Measurements from ENCODE around the gene RBM4.

Gene RBM4

GRCh38 chr11:66593650-66594049 lies 44.9 kb upstream of the RBM4 start:
- Histone ChIP-seq H3K9me3 (ENCODE audit: insufficient read depth, low read depth, low read length) (no peaks in the 10 kb centered on the region), H4K20me1 (ENCODE audit: insufficient read depth, low read length, poor library complexity, severe bottlenecking) (no peaks in the 10 kb centered on the region), H3K4me3 (ENCODE audit: low read length, poor library complexity, severe bottlenecking) (peak overlapping the region; percentile 99), H3K4me1 (ENCODE audit: insufficient read depth, low read length, poor library complexity, severe bottlenecking) (peaks cover 14% of the 10 kb centered on the region), H3K27me3 (ENCODE audit: insufficient read depth, low read length, poor library complexity, severe bottlenecking) (no peaks in the 10 kb centered on the region), H3F3A (ENCODE audit: low read depth) (no peaks in the 10 kb centered on the region), H3K9ac (ENCODE audit: low read depth, low read length, poor library complexity, severe bottlenecking) (peak overlapping the region; percentile 90), H2AFZ (ENCODE audit: low read length) (peak overlapping the region; percentile 98; the same call in 1 of the 2 replicates), H3K79me2 (ENCODE audit: insufficient read depth, low read length) (peaks cover 10% of the 10 kb centered on the region; the same call in 1 of the 2 replicates), H3K4me2 (ENCODE audit: low read depth, low read length, poor library complexity, severe bottlenecking) (peak overlapping the region; percentile 96), H3K36me3 (ENCODE audit: insufficient read depth, low read length) (no peaks in the 10 kb centered on the region), H3K9me2 (replicated peaks; ENCODE audit: low read depth, low read length) (no peaks in the 10 kb centered on the region)
- TF ChIP-seq, protein P1, sequence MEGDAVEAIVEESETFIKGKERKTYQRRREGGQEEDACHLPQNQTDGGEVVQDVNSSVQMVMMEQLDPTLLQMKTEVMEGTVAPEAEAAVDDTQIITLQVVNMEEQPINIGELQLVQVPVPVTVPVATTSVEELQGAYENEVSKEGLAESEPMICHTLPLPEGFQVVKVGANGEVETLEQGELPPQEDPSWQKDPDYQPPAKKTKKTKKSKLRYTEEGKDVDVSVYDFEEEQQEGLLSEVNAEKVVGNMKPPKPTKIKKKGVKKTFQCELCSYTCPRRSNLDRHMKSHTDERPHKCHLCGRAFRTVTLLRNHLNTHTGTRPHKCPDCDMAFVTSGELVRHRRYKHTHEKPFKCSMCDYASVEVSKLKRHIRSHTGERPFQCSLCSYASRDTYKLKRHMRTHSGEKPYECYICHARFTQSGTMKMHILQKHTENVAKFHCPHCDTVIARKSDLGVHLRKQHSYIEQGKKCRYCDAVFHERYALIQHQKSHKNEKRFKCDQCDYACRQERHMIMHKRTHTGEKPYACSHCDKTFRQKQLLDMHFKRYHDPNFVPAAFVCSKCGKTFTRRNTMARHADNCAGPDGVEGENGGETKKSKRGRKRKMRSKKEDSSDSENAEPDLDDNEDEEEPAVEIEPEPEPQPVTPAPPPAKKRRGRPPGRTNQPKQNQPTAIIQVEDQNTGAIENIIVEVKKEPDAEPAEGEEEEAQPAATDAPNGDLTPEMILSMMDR (conservative IDR thresholded peaks at IDR 0.05; ENCODE audit: low read length), result no peak
- TF ChIP-seq EZH2phosphoT487 (IDR thresholded peaks at IDR 0.05; ENCODE audit: borderline replicate concordance), result no peak

- Histone ChIP-seq H3K79me2 (ENCODE audit: insufficient read depth, low read length) (peaks cover 10% of the 10 kb centered on the region; the same call in 1 of the 2 replicates), H2AFZ (ENCODE audit: low read length) (no peak overlapping the region), H3K9me3 (ENCODE audit: insufficient read depth, low read depth, low read length) (no peaks in the 10 kb centered on the region), H3K9me2 (replicated peaks; ENCODE audit: low read depth, low read length) (no peaks in the 10 kb centered on the region), H3K36me3 (ENCODE audit: insufficient read depth, low read length) (no peaks in the 10 kb centered on the region), H3K27me3 (ENCODE audit: insufficient read depth, low read length, poor library complexity, severe bottlenecking) (no peaks in the 10 kb centered on the region), H4K20me1 (ENCODE audit: insufficient read depth, low read length, poor library complexity, severe bottlenecking) (no peaks in the 10 kb centered on the region), H3K4me2 (ENCODE audit: low read depth, low read length, poor library complexity, severe bottlenecking) (peak overlapping the region; percentile 96), H3K4me3 (ENCODE audit: low read length, poor library complexity, severe bottlenecking) (peak overlapping the region; percentile 31), H3K4me1 (ENCODE audit: insufficient read depth, low read length, poor library complexity, severe bottlenecking) (peaks cover 14% of the 10 kb centered on the region), H3F3A (ENCODE audit: low read depth) (no peaks in the 10 kb centered on the region), H3K9ac (ENCODE audit: low read depth, low read length, poor library complexity, severe bottlenecking) (peak overlapping the region; percentile 32)
- TF ChIP-seq EZH2phosphoT487 (IDR thresholded peaks at IDR 0.05; ENCODE audit: borderline replicate concordance), result no peak
- TF ChIP-seq, protein P1 (conservative IDR thresholded peaks at IDR 0.05; ENCODE audit: low read length), result no peak
Observed at GRCh38 chr11:66595245-66595904, 43.1 kb upstream of the RBM4 start.

DNA sequence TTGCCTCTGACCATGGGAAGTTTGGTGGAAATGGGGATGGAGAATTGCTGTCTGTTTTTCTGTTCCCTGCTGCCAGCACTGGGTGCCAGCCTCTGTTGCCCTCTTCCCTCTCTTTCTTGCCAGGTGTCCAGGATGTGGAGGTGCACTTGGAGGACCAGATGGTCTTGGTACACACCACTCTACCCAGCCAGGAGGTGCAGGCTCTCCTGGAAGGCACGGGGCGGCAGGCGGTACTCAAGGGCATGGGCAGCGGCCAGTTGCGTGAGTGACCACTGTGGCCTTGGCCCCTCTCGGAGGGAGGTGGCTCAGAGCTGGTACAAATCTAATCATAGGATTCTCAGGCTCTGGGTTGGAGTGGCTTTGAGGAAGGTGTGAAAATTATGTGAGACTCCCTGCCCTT lies 39.5 kb upstream of the RBM4 start:
- TF ChIP-seq, protein P1 (conservative IDR thresholded peaks at IDR 0.05; ENCODE audit: low read length), result no peak
- TF ChIP-seq EZH2phosphoT487 (IDR thresholded peaks at IDR 0.05; ENCODE audit: borderline replicate concordance), result no peak
- peaks cover 7% of the 10 kb centered on the region for H3K4me1 ChIP-seq (ENCODE audit: insufficient read depth, low read length, poor library complexity, severe bottlenecking)
- no peak overlapping the region for H3K4me3 ChIP-seq (ENCODE audit: low read length, poor library complexity, severe bottlenecking)
- H4K20me1 ChIP-seq (ENCODE audit: insufficient read depth, low read length, poor library complexity, severe bottlenecking), result no peaks in the 10 kb centered on the region
- H3K9me2 ChIP-seq (replicated peaks; ENCODE audit: low read depth, low read length), result no peaks in the 10 kb centered on the region
- no peak overlapping the region for H2AFZ ChIP-seq (ENCODE audit: low read length)
- H3K9ac ChIP-seq (ENCODE audit: low read depth, low read length, poor library complexity, severe bottlenecking), result no peak overlapping the region
- no peaks in the 10 kb centered on the region for H3K27me3 ChIP-seq (ENCODE audit: insufficient read depth, low read length, poor library complexity, severe bottlenecking)
- no peaks in the 10 kb centered on the region for H3K36me3 ChIP-seq (ENCODE audit: insufficient read depth, low read length)
- peaks cover under 1% of the 10 kb centered on the region; the same call in 1 of the 2 replicates for H3K79me2 ChIP-seq (ENCODE audit: insufficient read depth, low read length)
- no peak overlapping the region for H3K4me2 ChIP-seq (ENCODE audit: low read depth, low read length, poor library complexity, severe bottlenecking)
- no peaks in the 10 kb centered on the region for H3F3A ChIP-seq (ENCODE audit: low read depth)
- H3K9me3 ChIP-seq (ENCODE audit: insufficient read depth, low read depth, low read length), result no peaks in the 10 kb centered on the region

All from Loucy (cell line).